GM12878 (cell line): Measurements from ENCODE around the gene FAM50A. TPM values are rescaled to one million over a fixed set of nuclear protein-coding genes. Genes with fewer than 3 reads are reported as not detected.

ENCODE experiments used
- ATAC-seq: fragments of 200-7000 bp; cut with Tn5 transposase; 3 replicates; pipeline ENCODE4 v1.9.1; 2020; ENCODE audit warnings: mild to moderate bottlenecking, moderate library complexity
- BruUV-seq: library from RNA; stranded (reverse); fragments of 400-500 nt; replicated peaks from 2 replicates; lab custom pipeline; 2021; lab: Mats Ljungman, UMichigan
- CTCF ChIA-PET: fragments of 300-600 bp; sonication (Branson Sonifier 250); formaldehyde crosslinking; extraction: SDS; loops from one replicate; lab custom pipeline; 2021; ENCODE audit warnings: inconsistent platforms; lab: Yijun Ruan, JAX
- POLR2A ChIA-PET: fragments of 350-600 bp; formaldehyde crosslinking; extraction: SDS; loops from one replicate; lab custom pipeline; 2021; ENCODE audit warnings: inconsistent platforms; lab: Charles Lee
- RAD21 ChIA-PET: fragments of 300-600 bp; sonication (Branson Sonifier 250); formaldehyde crosslinking; loops from one replicate; lab custom pipeline; 2023; ENCODE audit warnings: antibody characterized with exemption; ENCODE audit not compliant: unreplicated experiment; lab: Charles Lee
- SMC1A ChIA-PET: fragments of 300-600 bp; sonication (Branson Sonifier 250); formaldehyde crosslinking; loops from one replicate; lab custom pipeline; 2023; ENCODE audit not compliant: unreplicated experiment, uncharacterized antibody; lab: Charles Lee
- DNase-seq: peaks from one replicate; pipeline ENCODE4 v3.0.0-alpha.2; 2011; ENCODE audit warnings: low read depth, low spot score
- FAIRE-seq: peaks from 3 replicates; lab custom pipeline; 2011; peaks lifted over from hg19 to GRCh38; lab: Jason Lieb, UNC
- H2AFZ ChIP-seq: 2 replicates; pipeline ENCODE4 v1.6.0; 2011; ENCODE audit warnings: low read depth, low read length, control low read depth; ENCODE audit not compliant: control insufficient read depth
- H3K27ac ChIP-seq: 2 replicates; pipeline ENCODE4 v1.5.1; 2011; ENCODE audit warnings: control low read depth; ENCODE audit not compliant: control insufficient read depth, insufficient read depth
- H3K27me3 ChIP-seq, 2 experiments: replicated peaks in 1 of 2; 2 replicates each; pipeline versions ENCODE4 v1.6.0 to v1.6.1; 2011; ENCODE audit warnings: low read length in 1 of 2; ENCODE audit not compliant: control insufficient read depth in 2 of 2, insufficient read depth in 2 of 2
- H3K36me3 ChIP-seq, 2 experiments: 2 replicates each; pipeline ENCODE4 v1.5.1; 2011; ENCODE audit warnings: low read length in 1 of 2; ENCODE audit not compliant: control insufficient read depth in 2 of 2, insufficient read depth in 2 of 2
- H3K4me1 ChIP-seq: 2 replicates; pipeline ENCODE4 v1.6.1; 2011; ENCODE audit warnings: mild to moderate bottlenecking, low read length, moderate library complexity, mixed read lengths; ENCODE audit not compliant: control insufficient read depth, insufficient read depth
- H3K4me2 ChIP-seq: 2 replicates; pipeline ENCODE4 v1.6.0; 2011; ENCODE audit warnings: control low read depth; ENCODE audit not compliant: control insufficient read depth, insufficient read depth
- H3K4me3 ChIP-seq: fragments of 200-600 bp; sonication (generic); 2 replicates; pipeline ENCODE4 v1.5.1; 2016
- H3K79me2 ChIP-seq: 2 replicates; pipeline ENCODE4 v1.6.0; 2011; ENCODE audit warnings: low read length; ENCODE audit not compliant: control insufficient read depth, insufficient read depth
- H3K9ac ChIP-seq: 2 replicates; pipeline ENCODE4 v1.8.0; 2011; ENCODE audit warnings: low read length, control low read depth, mixed read lengths; ENCODE audit not compliant: control insufficient read depth, insufficient read depth
- H3K9me3 ChIP-seq: replicated peaks from 3 replicates; pipeline ENCODE4 v1.5.1; 2011; ENCODE audit warnings: mild to moderate bottlenecking, low read length; ENCODE audit not compliant: control insufficient read depth, insufficient read depth
- H4K20me1 ChIP-seq: 2 replicates; pipeline ENCODE4 v1.6.0; 2011; ENCODE audit not compliant: control insufficient read depth, insufficient read depth
- BRCA1 ChIP-seq: IDR thresholded peaks from 2 replicates; pipeline ENCODE4 v1.6.1; 2011; ENCODE audit warnings: low read depth, low read length, improper control_type of control experiment
- GATAD2B ChIP-seq: fragments of 450-650 bp; conservative IDR thresholded peaks from 2 replicates; pipeline ENCODE4 v1.6.1; 2017; ENCODE audit warnings: low read depth, mild to moderate bottlenecking, moderate library complexity
- MLLT1 ChIP-seq: fragments of 450-650 bp; IDR thresholded peaks from 2 replicates; pipeline ENCODE4 v1.6.1; 2016; ENCODE audit warnings: mild to moderate bottlenecking
- MTA2 ChIP-seq: fragments of 450-650 bp; IDR thresholded peaks from 2 replicates; pipeline ENCODE4 v1.6.1; 2016; ENCODE audit warnings: low read depth, mild to moderate bottlenecking, moderate library complexity
- PBX3 ChIP-seq: IDR thresholded peaks from 2 replicates; pipeline ENCODE4 v1.6.1; 2011; ENCODE audit warnings: mild to moderate bottlenecking, low read depth, low read length, moderate library complexity; ENCODE audit not compliant: insufficient replicate concordance
- POLR2AphosphoS5 ChIP-seq: IDR thresholded peaks from 2 replicates; pipeline ENCODE4 v1.6.1; 2011; ENCODE audit warnings: mild to moderate bottlenecking, low read length, inconsistent platforms
- SREBF1 ChIP-seq: IDR thresholded peaks from 2 replicates; pipeline ENCODE4 v1.6.1; 2012; ENCODE audit warnings: mild to moderate bottlenecking, low read length
- TBL1XR1 ChIP-seq: IDR thresholded peaks from 2 replicates; pipeline ENCODE4 v1.6.1; 2012; ENCODE audit warnings: low read depth, low read length, improper control_type of control experiment
- WGBS: methylation state at CpG from one replicate; pipeline ENCODE4 v1.1.6; 2016; ENCODE audit warnings: low lambda C conversion rate; ENCODE audit not compliant: insufficient replicate concordance, insufficient coverage; ENCODE audit errors: missing lambda C conversion rate; 5-methylcytosine and 5-hydroxymethylcytosine counted together
- in situ Hi-C: fragments of 300-500 bp; cut with MboI; formaldehyde crosslinking; loops from 9 replicates; pipeline ENCODE4 v1.14.3; 2018; ENCODE audit warnings: mixed read lengths
- intact Hi-C: fragments of 100-400 bp; cut with micrococcal nuclease; formaldehyde crosslinking; loops from one replicate; pipeline ENCODE4 v1.14.2; 2022; ENCODE audit not compliant: unreplicated experiment
- polyA plus RNA-seq, 11 experiments: library from polyadenylated mRNA; depleted of rRNA in 4 of 11; unstranded in 6 of 11; stranded (reverse) in 5 of 11; fragments of >200 nt; fragmentation: Nextera tagmentation in 4 of 11; fragmentation: Illumina TruSeq in 1 of 11; extraction: Ambion mirVana in 4 of 11; extraction: Trizol in 1 of 11; gene quantifications; 1 replicate in 1 of 11; 2 replicates in 10 of 11; pipeline versions ENCODE4 v1.2.1 to v1.2.3, GENCODE V29; 2011 to 2016; ENCODE audit warnings: inconsistent platforms in 2 of 11, missing spikeins in 2 of 11, low read depth in 1 of 11
- total RNA-seq, 4 experiments: library from RNA; depleted of rRNA in 3 of 4; stranded (reverse); fragments of >200 nt in 3 of 4; fragmentation: Illumina TruSeq in 1 of 4; extraction: Trizol in 1 of 4; gene quantifications; 2 replicates each; pipeline versions ENCODE4 v1.2.1 to v1.2.3, GENCODE V29; 2013 to 2021
- TF ChIP-seq, protein P1 (sequence below), 3 experiments: IDR thresholded peaks in 2 of 3; conservative IDR thresholded peaks in 1 of 3; 2 replicates each; pipeline ENCODE4 v1.5.1; 2011; ENCODE audit warnings: low read depth in 3 of 3, low read length in 3 of 3, mild to moderate bottlenecking in 3 of 3, control low read depth in 2 of 3, moderate library complexity in 2 of 3, inconsistent platforms in 1 of 3, mixed read lengths in 1 of 3; ENCODE audit not compliant: control insufficient read depth in 2 of 3, insufficient read depth in 1 of 3; ENCODE audit errors: extremely low read depth in 1 of 3
- TF ChIP-seq, protein P2 (sequence below): fragments of 450-650 bp; IDR thresholded peaks from 2 replicates; pipeline ENCODE4 v1.6.1; 2018; ENCODE audit warnings: borderline replicate concordance, mild to moderate bottlenecking; ENCODE audit not compliant: partially characterized antibody
- TF ChIP-seq, protein P3 (sequence below): IDR thresholded peaks from 2 replicates; pipeline ENCODE4 v1.6.1; 2011; ENCODE audit warnings: low read depth, mild to moderate bottlenecking, low read length, moderate library complexity, borderline replicate concordance; ENCODE audit errors: extremely low read depth

FAM50A gene
- total and polyA plus RNA-seq, 10 of the 15 experiments (the other 5 are each of a cell fraction or from before 2014, with no cell fraction given) = 4.2 to 46.7 (median 34.6) TPM

DNA sequence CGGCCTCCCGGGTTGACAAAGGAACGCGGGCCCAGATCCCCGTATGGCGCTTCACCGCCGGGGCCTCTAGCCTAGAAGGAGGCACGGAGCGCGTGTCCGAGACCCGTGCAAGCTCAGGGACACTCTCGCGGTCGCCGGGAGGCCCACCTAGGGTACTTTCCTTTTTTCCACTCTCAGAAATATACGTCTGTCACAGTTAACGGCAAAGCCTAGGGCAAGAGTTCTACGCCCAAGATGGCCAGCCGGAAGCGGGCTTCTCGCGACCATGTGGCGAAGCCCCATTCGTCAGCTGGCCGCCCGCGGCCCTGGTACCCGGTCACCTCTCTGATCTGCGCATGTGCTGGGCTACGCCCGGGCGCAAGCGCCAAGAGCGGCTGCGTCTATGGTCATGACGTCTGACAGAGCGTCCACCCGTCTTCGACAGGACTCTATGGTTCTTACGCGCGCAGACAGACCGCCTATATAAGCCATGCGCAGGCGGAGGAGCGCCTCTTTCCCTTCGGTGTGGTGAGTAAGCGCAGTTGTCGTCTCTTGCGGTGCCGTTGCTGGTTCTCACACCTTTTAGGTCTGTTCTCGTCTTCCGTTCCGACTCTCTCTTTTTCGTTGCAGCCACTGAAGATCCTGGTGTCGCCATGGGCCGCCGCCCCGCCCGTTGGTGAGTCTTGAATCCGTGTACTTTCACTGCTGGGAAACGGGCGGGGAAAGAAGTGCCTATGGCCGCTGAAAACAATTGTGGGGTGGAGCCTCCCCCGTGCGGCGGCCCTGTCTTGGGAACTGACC, 45.9 kb upstream of the FAM50A start, which contains the start of gene RPL10:
RPL10 (plus strand) TSS at position 490 of the 780 bp plus-strand sequence; CDS start at position 633, 143 bp downstream.
- Histone ChIP-seq H3K27ac (peak within 1 kb of the TSS; percentile 97), H3K9me3 (no peaks in the 10 kb centered on the region; the same call in 2 of the 3 replicates), H3K4me1 (peaks cover 3% of the 10 kb centered on the region; the same call in 1 of the 2 replicates), H3K79me2 (peaks cover 29% of the 10 kb centered on the region), H3K9ac (peak within 1 kb of the TSS; percentile 99), H3K4me2 (peak within 1 kb of the TSS; percentile 82), H4K20me1 (peaks cover 5% of the 10 kb centered on the region; the same call in 1 of the 2 replicates), H2AFZ (peak within 1 kb of the TSS; percentile 51), H3K27me3 (no peaks in the 10 kb centered on the region), H3K36me3 (peaks cover 10 to 12% of the 10 kb centered on the region in 2 experiments), H3K4me3 (peak within 1 kb of the TSS; percentile 73)
- TSS peak; percentile 85 for BruUV-seq
- intact Hi-C loops (loop anchor here (5.0 kb wide), 1 partner anchor 39 kb away; the partner anchor contains the start of gene GDI1), in situ Hi-C loops (no loop called here)
- RAD21 ChIA-PET = interaction anchor here (1.0 to 2.1 kb wide), 6 partner anchors 13 to 129 kb away, joined by 3 to 7 read pairs (median 4); partner anchors contain the start of genes ATP6AP1 and SLC10A3
- FAIRE-seq (no peak), ATAC-seq (peak; percentile 78), DNase-seq (peak; percentile 90)
- CTCF ChIA-PET = interaction anchor here (1.4 to 3.0 kb wide), 4 partner anchors 13 to 128 kb away, joined by 5 to 23 read pairs (median 10); partner anchors contain the start of gene TAFAZZIN
- SMC1A ChIA-PET = interaction anchor here (0.6 to 2.5 kb wide), 4 partner anchors 24 to 301 kb away, joined by 3 to 7 read pairs (median 6); partner anchors contain the start of gene FLNA
- POLR2A ChIA-PET = interaction anchor here (1.0 to 3.8 kb wide), 11 partner anchors 11 to 130 kb away, joined by 3 to 22 read pairs (median 3); partner anchors contain the start of genes ATP6AP1, DNASE1L1, EMD and FAM3A
- WGBS = 28% methylated on average over 69 of the region's 69 CpGs
- 0 out of 2 replicates have a peak, but pooled peaks have one; percentile 9 for TF ChIP-seq MTA2
- TF ChIP-seq SREBF1 = no peak
- no peak for TF ChIP-seq PBX3
- peak; percentile 86 for TF ChIP-seq MLLT1
- TF ChIP-seq, protein P1, sequence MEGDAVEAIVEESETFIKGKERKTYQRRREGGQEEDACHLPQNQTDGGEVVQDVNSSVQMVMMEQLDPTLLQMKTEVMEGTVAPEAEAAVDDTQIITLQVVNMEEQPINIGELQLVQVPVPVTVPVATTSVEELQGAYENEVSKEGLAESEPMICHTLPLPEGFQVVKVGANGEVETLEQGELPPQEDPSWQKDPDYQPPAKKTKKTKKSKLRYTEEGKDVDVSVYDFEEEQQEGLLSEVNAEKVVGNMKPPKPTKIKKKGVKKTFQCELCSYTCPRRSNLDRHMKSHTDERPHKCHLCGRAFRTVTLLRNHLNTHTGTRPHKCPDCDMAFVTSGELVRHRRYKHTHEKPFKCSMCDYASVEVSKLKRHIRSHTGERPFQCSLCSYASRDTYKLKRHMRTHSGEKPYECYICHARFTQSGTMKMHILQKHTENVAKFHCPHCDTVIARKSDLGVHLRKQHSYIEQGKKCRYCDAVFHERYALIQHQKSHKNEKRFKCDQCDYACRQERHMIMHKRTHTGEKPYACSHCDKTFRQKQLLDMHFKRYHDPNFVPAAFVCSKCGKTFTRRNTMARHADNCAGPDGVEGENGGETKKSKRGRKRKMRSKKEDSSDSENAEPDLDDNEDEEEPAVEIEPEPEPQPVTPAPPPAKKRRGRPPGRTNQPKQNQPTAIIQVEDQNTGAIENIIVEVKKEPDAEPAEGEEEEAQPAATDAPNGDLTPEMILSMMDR (IDR thresholded peaks at IDR 0.05 in 2 of 3, conservative IDR thresholded peaks at IDR 0.05 in 1 of 3; ENCODE audit: control insufficient read depth in 2 of 3, extremely low read depth in 1 of 3, insufficient read depth in 1 of 3, low read depth in 3 of 3, low read length in 3 of 3) = no peak
- peak; percentile 37; the same call in 1 of the 2 replicates for TF ChIP-seq GATAD2B
- TF ChIP-seq, protein P2, sequence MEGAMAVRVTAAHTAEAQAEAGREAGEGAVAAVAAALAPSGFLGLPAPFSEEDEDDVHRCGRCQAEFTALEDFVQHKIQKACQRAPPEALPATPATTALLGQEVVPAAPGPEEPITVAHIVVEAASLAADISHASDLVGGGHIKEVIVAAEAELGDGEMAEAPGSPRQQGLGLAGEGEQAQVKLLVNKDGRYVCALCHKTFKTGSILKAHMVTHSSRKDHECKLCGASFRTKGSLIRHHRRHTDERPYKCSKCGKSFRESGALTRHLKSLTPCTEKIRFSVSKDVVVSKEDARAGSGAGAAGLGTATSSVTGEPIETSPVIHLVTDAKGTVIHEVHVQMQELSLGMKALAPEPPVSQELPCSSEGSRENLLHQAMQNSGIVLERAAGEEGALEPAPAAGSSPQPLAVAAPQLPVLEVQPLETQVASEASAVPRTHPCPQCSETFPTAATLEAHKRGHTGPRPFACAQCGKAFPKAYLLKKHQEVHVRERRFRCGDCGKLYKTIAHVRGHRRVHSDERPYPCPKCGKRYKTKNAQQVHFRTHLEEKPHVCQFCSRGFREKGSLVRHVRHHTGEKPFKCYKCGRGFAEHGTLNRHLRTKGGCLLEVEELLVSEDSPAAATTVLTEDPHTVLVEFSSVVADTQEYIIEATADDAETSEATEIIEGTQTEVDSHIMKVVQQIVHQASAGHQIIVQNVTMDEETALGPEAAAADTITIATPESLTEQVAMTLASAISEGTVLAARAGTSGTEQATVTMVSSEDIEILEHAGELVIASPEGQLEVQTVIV = no peak
- TF ChIP-seq POLR2AphosphoS5 = peak; percentile 100
- no peak for TF ChIP-seq TBL1XR1
- no peak for TF ChIP-seq BRCA1
- TF ChIP-seq, protein P3, sequence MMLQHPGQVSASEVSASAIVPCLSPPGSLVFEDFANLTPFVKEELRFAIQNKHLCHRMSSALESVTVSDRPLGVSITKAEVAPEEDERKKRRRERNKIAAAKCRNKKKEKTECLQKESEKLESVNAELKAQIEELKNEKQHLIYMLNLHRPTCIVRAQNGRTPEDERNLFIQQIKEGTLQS = no peak
